GM10266 (cell line): ENCODE measurements around the gene TIPRL.

Source experiments
- DNase-seq: peaks from one replicate; pipeline ENCODE4 v3.0.0; 2012; ENCODE audit errors: extremely low spot score
- CTCF ChIP-seq: IDR thresholded peaks from 2 replicates; pipeline ENCODE4 v1.5.1; 2012; ENCODE audit warnings: mild to moderate bottlenecking, low read depth; ENCODE audit not compliant: control insufficient read depth, insufficient read depth; ENCODE audit errors: missing control alignments

Gene TIPRL

GRCh38 chr1:168178638-168179437 lies at the start of gene TIPRL:
TSS of gene TIPRL (plus strand) at chr1:168178962. CDS start at chr1:168179078, 116 bp downstream.
- DNase-seq: peak; percentile 85
- TF ChIP-seq CTCF: peak; percentile 74

GRCh38 chr1:168129933-168130332 lies 48.8 kb upstream of the TIPRL start:
- no peak for DNase-seq
- no peak for TF ChIP-seq CTCF

DNA sequence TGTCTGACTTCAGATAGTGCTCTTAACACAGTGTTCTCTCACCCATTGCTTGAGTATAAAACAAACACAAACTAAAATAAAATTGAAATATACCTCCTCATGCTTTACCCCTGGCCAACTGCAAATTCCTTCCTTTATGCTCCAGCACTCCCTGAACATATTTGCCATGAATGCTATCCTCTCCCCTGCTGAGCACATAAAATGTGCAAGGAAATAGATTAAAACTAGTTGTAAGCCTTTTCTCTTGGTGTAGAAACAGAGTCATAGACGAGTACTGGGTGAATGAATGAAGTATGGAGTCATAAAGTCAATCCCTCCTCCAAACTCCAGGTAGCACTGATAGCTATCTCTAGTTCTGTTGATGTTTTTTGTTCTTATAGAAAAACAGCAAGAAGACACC lies 44.6 kb upstream of the TIPRL start:
- no peak for TF ChIP-seq CTCF
- DNase-seq: no peak

- TF ChIP-seq CTCF: no peak
- DNase-seq: no peak
Measured at GRCh38 chr1:168134642-168135041, 44.1 kb upstream of the TIPRL start.

DNA sequence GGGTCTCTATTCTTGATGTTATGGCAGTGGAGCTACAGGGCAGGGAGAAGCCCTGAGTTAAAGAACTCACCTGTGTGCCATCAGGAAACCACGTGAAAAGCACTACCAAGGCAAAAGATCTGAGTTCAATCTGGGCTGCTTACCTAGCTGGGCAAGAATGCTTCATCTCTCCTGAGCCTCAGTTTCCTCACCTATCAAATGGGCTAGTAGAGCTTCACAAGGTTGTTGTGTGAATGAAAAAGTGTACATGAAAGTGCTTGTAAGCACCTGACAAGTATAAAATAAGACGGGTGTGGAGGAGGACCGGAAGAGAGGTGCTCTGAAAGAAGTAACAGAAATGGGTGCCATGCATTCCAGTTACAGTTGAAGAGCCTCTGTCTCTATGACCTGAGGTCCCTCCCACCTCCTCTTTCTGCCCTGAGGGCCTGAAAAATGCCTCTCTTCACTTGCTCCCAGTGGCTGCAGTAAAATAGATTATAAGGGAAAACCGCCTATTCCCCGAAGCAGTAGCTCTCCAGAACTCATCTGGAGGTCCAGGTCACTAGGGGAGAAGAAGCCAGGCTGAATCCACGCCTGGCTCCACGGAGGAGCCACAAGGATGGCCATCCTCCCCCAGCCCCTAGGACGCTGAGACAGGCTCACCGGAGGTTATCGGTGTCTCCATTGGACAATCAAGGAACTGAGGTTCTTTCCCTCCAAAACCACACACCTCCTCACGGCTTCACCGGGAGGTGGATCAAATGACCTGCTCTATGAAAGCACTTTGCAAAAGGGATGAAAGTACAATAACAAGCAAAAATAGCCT lies 43.4 kb upstream of the TIPRL start:
- no peak for DNase-seq
- no peak for TF ChIP-seq CTCF

GRCh38 chr1:168135921-168136708 lies 42.6 kb upstream of the TIPRL start:
- no peak for TF ChIP-seq CTCF
- DNase-seq: peak; percentile 39
